Hindlimb muscle (tissue), 1 donor: ENCODE data around the gene DCST2. TPM values are rescaled to one million over a fixed set of nuclear protein-coding genes. Genes with fewer than 3 reads are reported as not detected.
A peak's percentile ranks its signal among the peaks of the same experiment; 100 is the strongest.
"Not testable (repeated sequence)": the region's sequence is repeated elsewhere in the genome, so short reads cannot be mapped to it uniquely, and the experiment has no call there.

Experiments used
- DNase-seq: peaks from one replicate; pipeline ENCODE4 v3.0.0-alpha.2; 2013
- polyA plus RNA-seq: library from polyadenylated mRNA; unstranded; fragments of 120-200 nt; gene quantifications from one replicate; pipeline ENCODE4 v1.2.1, GENCODE V29; 2013; ENCODE audit not compliant: insufficient read length

Gene DCST2
- polyA plus RNA-seq, 1 donor = 2.1 TPM

GRCh38 chr1:154996966-154997701 is 36.4 kb downstream of the DCST2 start:
- no peak for DNase-seq

GRCh38 chr1:154995301-154995983 is 38.1 kb downstream of the DCST2 start:
- DNase-seq = peak; percentile 44

DNA sequence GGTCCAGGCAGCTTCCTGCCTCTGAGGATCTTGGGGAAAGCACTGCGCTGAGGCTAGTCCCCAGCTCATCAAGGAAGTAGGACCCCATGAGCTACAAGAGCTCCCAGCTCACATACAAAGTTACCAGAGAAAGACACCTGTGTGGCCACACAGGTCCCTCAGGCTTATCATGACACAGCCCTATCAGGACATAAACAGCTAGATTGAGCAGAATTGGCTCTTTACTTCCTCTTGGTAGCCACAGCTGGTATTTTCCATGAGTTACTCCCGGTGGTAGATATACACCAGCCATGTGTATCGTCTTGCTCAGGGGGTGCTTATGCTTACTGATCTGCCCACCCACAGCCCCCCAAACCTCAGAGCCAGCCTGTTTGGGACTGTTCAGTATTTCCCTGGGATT is 39.0 kb downstream of the DCST2 start:
- DNase-seq = no peak

- no peak for DNase-seq
Observed at GRCh38 chr1:154994269-154994587, 39.4 kb downstream of the DCST2 start.

- no peak for DNase-seq
Observed at GRCh38 chr1:154993572-154994268, 39.9 kb downstream of the DCST2 start, which contains the start of gene LENEP. Gene LENEP (plus strand): TSS chr1:154993586. CDS start chr1:154993608, 22 bp downstream.

DNA sequence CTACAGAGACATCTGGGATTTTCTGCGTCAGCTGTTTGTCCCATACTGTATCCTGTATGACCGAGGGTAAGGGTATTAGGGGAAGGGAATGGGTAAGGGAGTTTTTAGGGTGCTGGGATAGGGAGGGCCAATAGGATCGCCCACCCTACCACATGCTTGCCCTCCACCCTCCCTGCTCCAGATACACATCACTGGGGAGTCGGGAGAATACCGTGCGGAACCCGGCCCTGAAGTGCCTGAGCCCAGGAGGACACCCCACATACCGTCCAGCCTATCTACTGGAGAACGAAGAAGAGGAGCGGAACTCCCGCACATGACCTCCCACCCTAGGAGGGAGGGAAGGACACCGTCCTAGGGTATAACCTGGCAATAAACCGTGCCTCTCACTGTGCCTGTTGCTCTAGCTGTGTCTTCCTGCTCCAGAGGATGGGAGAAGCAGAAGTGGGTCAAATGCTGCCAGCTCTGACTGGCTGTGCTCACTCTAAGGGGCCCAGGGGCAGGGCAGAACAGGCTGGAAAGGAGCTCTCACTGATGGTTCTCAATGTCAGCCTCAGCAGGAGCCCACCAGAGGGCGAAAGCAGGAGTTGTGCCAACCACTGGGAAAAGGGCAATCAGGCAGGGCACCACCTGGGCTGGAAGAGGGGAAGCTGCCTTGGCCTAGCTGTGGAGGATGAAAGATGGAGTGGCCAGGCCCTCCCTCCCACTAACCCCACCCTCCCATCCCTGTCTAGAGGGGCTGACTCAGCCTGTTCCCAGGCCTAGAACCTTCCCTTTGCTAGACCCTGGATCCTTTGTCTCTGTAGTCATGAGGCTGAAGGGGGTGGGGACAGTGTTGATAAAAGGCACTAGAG is 40.6 kb downstream of the DCST2 start:
- DNase-seq = no peak

GRCh38 chr1:154990276-154990675 is 43.3 kb downstream of the DCST2 start:
- no peak for DNase-seq

DNA sequence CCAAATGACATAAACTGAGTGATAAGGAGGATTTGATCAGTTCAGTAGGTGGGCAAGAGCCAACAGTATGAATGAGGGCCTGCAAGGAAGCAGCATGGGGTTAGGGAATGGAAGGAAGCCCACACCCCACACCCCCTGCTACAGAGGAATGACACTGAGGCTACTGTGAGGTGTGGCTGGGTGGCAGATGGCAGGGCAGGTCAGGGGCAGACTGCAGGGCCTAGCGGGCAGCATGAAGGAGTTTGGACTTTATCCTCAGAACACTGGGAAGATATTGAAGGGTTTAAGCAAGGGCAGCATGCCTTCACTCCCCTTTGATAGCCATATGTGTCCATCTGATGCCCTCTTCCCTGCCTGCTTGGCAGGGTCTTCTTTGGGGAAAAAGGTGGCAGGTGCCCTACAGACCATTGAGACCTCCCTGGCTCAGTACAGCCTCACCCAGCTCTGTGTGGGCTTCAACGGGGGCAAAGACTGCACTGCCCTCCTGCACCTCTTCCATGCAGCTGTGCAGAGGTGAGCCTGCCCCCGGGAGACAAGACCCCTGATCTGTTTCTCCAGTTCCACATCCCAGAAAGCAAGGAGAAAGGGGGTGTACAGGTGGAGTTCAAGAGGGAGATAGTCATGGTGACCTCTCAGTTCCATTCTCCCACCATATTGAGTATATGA is 44.3 kb downstream of the DCST2 start:
- no peak for DNase-seq

DNA sequence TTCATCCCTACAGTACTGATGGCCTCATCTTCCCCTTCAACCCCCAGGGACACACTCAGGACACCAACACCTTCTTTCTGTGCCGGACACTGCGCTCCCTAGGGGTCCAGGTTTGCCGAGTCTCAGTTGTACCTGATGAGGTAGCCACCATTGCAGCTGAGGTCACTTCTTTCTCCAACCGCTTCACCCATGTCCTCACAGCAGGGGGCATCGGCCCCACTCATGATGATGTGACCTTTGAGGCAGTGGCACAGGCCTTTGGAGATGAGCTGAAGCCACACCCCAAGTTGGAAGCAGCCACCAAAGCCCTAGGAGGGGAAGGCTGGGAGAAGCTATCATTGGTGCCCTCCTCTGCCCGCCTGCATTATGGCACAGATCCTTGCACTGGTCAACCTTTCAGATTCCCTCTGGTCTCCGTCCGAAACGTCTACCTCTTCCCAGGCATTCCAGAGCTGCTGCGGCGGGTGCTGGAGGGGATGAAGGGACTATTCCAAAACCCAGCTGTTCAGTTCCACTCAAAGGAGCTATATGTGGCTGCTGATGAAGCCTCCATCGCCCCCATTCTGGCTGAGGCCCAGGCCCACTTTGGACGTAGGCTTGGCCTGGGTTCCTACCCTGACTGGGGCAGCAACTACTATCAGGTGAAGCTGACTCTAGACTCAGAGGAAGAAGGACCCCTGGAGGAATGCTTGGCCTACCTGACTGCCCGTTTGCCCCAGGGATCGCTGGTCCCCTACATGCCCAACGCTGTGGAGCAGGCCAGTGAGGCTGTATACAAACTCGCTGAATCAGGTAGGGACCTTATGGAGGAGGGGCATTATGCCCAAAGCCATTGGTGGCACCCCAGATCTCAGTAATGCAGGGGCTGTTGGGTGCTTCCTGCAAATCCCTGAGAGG is 45.3 kb downstream of the DCST2 start:
- no peak for DNase-seq

GRCh38 chr1:154987326-154987725 is 46.3 kb downstream of the DCST2 start:
- DNase-seq = no peak

GRCh38 chr1:154986736-154987135 is 46.8 kb downstream of the DCST2 start:
- DNase-seq = not testable (repeated sequence)

DNA sequence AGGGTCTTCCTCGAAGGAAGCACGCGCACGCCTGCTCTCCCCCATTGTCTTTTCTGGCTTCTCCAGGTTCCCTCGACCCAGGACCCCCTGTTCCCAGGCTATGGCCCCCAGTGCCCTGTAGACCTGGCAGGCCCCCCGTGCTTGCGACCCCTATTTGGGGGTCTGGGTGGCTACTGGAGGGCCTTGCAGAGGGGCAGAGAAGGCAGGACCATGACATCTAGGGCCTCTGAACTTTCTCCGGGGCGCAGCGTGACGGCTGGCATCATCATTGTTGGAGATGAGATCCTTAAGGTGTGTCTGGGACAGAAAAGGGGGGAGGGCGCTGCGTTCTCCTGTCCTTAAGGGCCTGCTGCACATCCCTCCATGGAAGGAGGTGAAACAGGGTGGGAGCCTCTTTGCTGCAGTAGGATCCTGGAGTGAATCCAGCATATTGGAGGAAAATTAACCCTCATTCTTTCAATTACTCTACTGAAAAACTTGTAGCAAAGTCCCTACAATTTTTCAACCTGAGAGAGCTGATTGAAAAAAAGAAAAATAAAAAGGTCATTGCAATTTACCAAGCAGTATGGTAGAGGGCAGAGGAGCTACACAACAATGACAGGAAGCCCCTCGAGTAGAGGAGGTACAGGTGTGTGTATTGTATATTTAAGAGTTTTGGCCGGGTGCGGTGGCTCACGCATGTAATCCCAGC is 49.7 kb downstream of the DCST2 start:
- DNase-seq = no peak

- DNase-seq = peak; percentile 98
Observed at GRCh38 chr1:154982897-154983648, 50.5 kb downstream of the DCST2 start, which contains the start of gene FLAD1. Gene FLAD1 (plus strand): TSS chr1:154983344. CDS start chr1:154983695, 351 bp downstream.

DNA sequence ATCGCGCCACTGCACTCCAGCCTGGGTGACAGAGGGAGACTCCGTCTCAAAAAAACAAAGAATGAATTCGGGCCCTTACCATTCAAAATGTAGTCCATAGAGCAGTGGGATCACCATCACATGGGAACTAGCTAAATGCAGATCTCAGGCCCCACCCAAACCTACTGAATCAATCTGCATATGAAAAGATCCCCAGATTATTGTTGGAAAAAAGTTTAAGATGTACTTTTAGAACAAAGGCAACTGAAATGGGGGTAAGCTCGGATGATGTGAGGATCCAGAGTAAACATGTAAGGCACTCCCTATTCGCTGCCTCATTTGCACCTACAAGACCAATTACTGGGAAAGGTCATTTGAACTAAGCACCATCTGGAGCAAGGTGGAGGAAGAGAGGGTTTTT is 51.2 kb downstream of the DCST2 start:
- no peak for DNase-seq

GRCh38 chr1:154978360-154978759 is 55.2 kb downstream of the DCST2 start:
- DNase-seq = no peak

DNA sequence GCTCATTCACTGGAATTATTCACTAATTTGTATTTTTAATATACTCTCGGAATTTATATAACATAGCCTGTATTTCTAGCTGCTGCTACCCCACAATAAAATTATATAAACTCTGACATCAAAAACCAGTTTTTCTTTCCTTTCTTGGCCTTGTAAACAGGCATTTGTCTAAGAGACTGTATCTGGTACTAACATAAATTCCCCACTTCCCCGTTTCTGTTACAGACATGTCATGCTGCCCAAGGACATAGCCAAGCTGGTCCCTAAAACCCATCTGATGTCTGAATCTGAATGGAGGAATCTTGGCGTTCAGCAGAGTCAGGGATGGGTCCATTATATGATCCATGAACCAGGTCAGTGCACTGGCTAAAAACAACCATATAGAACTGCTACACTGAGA is 55.8 kb downstream of the DCST2 start:
- not testable (repeated sequence) for DNase-seq

GRCh38 chr1:154975409-154976059 is 58.0 kb downstream of the DCST2 start:
- DNase-seq = peak; percentile 52

GRCh38 chr1:154974808-154975408 is 58.7 kb downstream of the DCST2 start:
- DNase-seq = peak; percentile 98
